ENCODE results near the gene GFY.

The GFY gene

DNA sequence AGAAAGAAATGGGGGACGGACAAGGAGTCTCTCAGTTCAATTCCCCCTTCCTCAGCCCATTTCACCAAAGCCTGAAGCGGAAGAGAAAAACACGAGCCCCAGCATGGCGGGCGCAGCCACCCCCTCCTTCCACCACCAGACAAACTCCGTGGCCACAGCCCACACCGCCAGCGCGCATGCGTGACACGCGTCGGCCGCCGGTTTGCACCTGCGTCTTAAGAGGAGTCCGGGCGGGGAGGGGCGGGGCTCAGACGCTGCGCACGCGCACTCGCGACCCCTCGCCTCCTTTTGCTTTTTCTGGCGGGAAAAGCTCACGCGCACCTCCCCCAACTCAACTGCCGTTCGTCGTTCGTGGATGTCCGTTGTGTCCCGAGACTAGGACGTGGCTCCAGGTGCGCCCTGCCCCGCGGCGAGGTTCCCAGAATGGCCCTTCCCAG, 37.2 kb upstream of the GFY start, which contains the start of gene KASH5 (continued):
- TF ChIP-seq, protein P1, sequence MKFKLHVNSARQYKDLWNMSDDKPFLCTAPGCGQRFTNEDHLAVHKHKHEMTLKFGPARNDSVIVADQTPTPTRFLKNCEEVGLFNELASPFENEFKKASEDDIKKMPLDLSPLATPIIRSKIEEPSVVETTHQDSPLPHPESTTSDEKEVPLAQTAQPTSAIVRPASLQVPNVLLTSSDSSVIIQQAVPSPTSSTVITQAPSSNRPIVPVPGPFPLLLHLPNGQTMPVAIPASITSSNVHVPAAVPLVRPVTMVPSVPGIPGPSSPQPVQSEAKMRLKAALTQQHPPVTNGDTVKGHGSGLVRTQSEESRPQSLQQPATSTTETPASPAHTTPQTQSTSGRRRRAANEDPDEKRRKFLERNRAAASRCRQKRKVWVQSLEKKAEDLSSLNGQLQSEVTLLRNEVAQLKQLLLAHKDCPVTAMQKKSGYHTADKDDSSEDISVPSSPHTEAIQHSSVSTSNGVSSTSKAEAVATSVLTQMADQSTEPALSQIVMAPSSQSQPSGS (tag by site-specific recombination; IDR thresholded peaks at IDR 0.05; ENCODE audit: low read depth), result no peak
- TF ChIP-seq, protein P2, sequence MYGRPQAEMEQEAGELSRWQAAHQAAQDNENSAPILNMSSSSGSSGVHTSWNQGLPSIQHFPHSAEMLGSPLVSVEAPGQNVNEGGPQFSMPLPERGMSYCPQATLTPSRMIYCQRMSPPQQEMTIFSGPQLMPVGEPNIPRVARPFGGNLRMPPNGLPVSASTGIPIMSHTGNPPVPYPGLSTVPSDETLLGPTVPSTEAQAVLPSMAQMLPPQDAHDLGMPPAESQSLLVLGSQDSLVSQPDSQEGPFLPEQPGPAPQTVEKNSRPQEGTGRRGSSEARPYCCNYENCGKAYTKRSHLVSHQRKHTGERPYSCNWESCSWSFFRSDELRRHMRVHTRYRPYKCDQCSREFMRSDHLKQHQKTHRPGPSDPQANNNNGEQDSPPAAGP (tag by site-specific recombination; IDR thresholded peaks at IDR 0.05), result no peak

DNA sequence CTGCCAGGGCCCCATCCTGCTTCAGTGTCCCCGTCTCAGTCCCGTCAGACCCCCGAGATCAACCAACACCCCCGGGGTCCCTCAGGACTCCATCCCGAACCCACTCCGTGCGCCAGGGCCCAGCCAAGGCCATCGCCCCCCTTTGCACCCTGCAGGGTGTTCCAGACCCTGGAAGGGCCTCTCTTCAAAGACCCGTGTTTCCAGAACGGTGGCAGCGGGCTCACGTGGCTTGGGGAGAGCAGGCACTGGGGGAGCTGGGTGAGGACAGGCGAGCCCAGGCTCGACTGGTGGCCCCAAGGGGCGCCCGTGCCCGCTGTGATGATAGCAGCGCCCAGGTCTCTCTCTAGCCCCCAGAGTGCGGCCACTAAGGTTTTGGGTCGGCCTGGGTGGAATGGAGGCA, 35.8 kb upstream of the GFY start:
- TF ChIP-seq, protein P3, sequence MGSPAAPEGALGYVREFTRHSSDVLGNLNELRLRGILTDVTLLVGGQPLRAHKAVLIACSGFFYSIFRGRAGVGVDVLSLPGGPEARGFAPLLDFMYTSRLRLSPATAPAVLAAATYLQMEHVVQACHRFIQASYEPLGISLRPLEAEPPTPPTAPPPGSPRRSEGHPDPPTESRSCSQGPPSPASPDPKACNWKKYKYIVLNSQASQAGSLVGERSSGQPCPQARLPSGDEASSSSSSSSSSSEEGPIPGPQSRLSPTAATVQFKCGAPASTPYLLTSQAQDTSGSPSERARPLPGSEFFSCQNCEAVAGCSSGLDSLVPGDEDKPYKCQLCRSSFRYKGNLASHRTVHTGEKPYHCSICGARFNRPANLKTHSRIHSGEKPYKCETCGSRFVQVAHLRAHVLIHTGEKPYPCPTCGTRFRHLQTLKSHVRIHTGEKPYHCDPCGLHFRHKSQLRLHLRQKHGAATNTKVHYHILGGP (tag by site-specific recombination; IDR thresholded peaks at IDR 0.05), result no peak
- TF ChIP-seq, protein P4, sequence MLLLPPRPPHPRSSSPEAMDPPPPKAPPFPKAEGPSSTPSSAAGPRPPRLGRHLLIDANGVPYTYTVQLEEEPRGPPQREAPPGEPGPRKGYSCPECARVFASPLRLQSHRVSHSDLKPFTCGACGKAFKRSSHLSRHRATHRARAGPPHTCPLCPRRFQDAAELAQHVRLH (tag by site-specific recombination; IDR thresholded peaks at IDR 0.05), result no peak
- TF ChIP-seq, protein P5, sequence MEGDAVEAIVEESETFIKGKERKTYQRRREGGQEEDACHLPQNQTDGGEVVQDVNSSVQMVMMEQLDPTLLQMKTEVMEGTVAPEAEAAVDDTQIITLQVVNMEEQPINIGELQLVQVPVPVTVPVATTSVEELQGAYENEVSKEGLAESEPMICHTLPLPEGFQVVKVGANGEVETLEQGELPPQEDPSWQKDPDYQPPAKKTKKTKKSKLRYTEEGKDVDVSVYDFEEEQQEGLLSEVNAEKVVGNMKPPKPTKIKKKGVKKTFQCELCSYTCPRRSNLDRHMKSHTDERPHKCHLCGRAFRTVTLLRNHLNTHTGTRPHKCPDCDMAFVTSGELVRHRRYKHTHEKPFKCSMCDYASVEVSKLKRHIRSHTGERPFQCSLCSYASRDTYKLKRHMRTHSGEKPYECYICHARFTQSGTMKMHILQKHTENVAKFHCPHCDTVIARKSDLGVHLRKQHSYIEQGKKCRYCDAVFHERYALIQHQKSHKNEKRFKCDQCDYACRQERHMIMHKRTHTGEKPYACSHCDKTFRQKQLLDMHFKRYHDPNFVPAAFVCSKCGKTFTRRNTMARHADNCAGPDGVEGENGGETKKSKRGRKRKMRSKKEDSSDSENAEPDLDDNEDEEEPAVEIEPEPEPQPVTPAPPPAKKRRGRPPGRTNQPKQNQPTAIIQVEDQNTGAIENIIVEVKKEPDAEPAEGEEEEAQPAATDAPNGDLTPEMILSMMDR (tag by site-specific recombination; IDR thresholded peaks at IDR 0.05), result no peak
- no peak for TF ChIP-seq ZNF114 (tag by site-specific recombination; IDR thresholded peaks at IDR 0.05)
- TF ChIP-seq ZNF404 (tag by site-specific recombination; IDR thresholded peaks at IDR 0.05), result no peak
- TF ChIP-seq SETDB1 (IDR thresholded peaks at IDR 0.05; ENCODE audit: insufficient read length, low read length), result no peak
- TF ChIP-seq, protein P6, sequence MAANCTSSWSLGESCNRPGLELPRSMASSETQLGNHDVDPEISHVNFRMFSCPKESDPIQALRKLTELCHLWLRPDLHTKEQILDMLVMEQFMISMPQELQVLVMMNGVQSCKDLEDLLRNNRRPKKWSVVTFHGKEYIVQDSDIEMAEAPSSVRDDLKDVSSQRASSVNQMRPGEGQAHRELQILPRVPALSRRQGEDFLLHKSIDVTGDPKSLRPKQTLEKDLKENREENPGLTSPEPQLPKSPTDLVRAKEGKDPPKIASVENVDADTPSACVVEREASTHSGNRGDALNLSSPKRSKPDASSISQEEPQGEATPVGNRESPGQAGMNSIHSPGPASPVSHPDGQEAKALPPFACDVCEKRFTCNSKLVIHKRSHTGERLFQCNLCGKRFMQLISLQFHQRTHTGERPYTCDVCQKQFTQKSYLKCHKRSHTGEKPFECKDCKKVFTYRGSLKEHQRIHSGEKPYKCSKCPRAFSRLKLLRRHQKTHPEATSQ (tag by site-specific recombination; IDR thresholded peaks at IDR 0.05), result no peak
- TF ChIP-seq, protein P1 (tag by site-specific recombination; IDR thresholded peaks at IDR 0.05; ENCODE audit: low read depth), result no peak
- Histone ChIP-seq H3K36me3 (ENCODE audit: control insufficient read depth in 2 of 2, insufficient read depth in 1 of 2, low read length in 2 of 2) (no peaks in the 10 kb centered on the region), H3K27ac (ENCODE audit: extremely low read depth, low read depth, low read length) (no peak overlapping the region), H3K4me3 (ENCODE audit: low read depth, low read length) (no peak overlapping the region), H3K9me3 (ENCODE audit: control insufficient read depth, insufficient read depth, low read depth, low read length) (no peaks in the 10 kb centered on the region), H3K4me1 (ENCODE audit: control insufficient read depth, insufficient read depth, low read length) (no peaks in the 10 kb centered on the region)
- POLR2A ChIA-PET, result no interaction called here
- CTCF ChIA-PET, result interaction anchor here (0.6 to 3.4 kb wide), 6 partner anchors 26 to 423 kb away, joined by 3 to 33 read pairs (median 4); partner anchors contain the start of genes DKKL1, GFY and PIH1D1

DNA sequence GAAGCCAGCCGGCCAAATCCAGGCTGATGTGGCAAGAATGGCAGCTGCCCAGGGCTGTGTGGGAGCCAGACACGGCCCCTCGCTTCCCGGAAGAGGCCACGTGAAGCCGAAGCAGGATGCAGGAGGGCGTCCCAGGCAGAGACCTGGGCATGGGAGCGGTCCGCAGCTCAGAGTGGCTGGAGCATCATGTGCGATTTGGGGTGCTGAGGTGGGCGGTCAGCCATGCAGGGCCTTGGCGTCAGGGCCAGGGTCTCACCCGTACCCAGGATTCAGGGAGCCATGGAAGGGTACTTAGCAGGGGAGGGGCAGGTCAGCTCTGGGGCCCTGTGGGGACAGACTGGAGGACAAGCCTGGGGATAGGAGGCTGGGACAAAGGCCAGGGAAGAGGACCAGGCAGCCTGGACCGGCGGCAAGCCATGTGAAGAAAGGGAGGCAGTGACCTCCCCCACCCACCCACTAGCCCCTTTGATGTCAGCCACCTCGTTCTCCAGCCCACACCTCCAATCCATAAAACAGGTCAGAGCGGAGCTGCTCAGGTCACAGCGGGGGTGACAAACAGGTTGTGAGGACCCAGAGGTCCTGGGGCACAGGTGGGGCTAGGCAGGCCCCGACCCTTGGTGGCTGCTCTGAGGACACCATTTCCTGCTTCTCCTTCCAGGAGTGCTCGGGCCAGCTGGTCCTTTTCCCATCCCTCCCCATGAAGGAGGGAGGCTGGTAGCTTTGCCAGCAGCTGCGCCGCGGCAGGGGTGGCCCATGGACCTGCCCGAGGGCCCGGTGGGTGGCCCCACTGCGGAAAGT, 34.9 kb upstream of the GFY start:
- CTCF ChIA-PET, result interaction anchor here (0.6 to 5.0 kb wide), 22 partner anchors 10 to 422 kb away, joined by 3 to 59 read pairs (median 9); partner anchors contain the start of genes DKKL1, GFY, PIH1D1 and SLC17A7
- no peak overlapping the region for H3K4me3 ChIP-seq (ENCODE audit: low read depth, low read length)
- POLR2A ChIA-PET, result interaction anchor here (1.4 kb wide), 1 partner anchor 63 kb away, joined by 3 read pairs; the partner anchor contains the start of gene ALDH16A1
- H3K27ac ChIP-seq (ENCODE audit: extremely low read depth, low read depth, low read length), result no peak overlapping the region
- H3K36me3 ChIP-seq (ENCODE audit: control insufficient read depth in 2 of 2, insufficient read depth in 1 of 2, low read length in 2 of 2), result no peaks in the 10 kb centered on the region
- no peaks in the 10 kb centered on the region for H3K9me3 ChIP-seq (ENCODE audit: control insufficient read depth, insufficient read depth, low read depth, low read length)
- H3K4me1 ChIP-seq (ENCODE audit: control insufficient read depth, insufficient read depth, low read length), result no peaks in the 10 kb centered on the region
- TF ChIP-seq ZNF121 (tag by site-specific recombination; IDR thresholded peaks at IDR 0.05), result no peak
- TF ChIP-seq, protein P7, sequence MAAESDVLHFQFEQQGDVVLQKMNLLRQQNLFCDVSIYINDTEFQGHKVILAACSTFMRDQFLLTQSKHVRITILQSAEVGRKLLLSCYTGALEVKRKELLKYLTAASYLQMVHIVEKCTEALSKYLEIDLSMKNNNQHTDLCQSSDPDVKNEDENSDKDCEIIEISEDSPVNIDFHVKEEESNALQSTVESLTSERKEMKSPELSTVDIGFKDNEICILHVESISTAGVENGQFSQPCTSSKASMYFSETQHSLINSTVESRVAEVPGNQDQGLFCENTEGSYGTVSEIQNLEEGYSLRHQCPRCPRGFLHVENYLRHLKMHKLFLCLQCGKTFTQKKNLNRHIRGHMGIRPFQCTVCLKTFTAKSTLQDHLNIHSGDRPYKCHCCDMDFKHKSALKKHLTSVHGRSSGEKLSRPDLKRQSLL (tag by site-specific recombination; IDR thresholded peaks at IDR 0.05), result no peak
- no peak for TF ChIP-seq SP3 (tag by site-specific recombination; IDR thresholded peaks at IDR 0.05)
- no peak for TF ChIP-seq ZNF146 (tag by site-specific recombination; IDR thresholded peaks at IDR 0.05)
- no peak for TF ChIP-seq GLI2 (tag by site-specific recombination; IDR thresholded peaks at IDR 0.05; ENCODE audit: borderline replicate concordance, low read depth)
- TF ChIP-seq HOXC10 (CRISPR knock-in tag; IDR thresholded peaks at IDR 0.05), result no peak
- TF ChIP-seq ZNF677 (tag by site-specific recombination; IDR thresholded peaks at IDR 0.05), result no peak
- peak; percentile 59; the same call in 1 of the 2 replicates for TF ChIP-seq ZNF335 (tag by site-specific recombination; conservative IDR thresholded peaks at IDR 0.05)
- TF ChIP-seq, protein P8, sequence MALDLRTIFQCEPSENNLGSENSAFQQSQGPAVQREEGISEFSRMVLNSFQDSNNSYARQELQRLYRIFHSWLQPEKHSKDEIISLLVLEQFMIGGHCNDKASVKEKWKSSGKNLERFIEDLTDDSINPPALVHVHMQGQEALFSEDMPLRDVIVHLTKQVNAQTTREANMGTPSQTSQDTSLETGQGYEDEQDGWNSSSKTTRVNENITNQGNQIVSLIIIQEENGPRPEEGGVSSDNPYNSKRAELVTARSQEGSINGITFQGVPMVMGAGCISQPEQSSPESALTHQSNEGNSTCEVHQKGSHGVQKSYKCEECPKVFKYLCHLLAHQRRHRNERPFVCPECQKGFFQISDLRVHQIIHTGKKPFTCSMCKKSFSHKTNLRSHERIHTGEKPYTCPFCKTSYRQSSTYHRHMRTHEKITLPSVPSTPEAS (tag by site-specific recombination; IDR thresholded peaks at IDR 0.05), result no peak
- peak; percentile 39; the same call in 1 of the 2 replicates for TF ChIP-seq ZFHX2 (tag by site-specific recombination; conservative IDR thresholded peaks at IDR 0.05)
